ENCODE data around the gene EPB41L3.

- TF ChIP-seq, protein P1, sequence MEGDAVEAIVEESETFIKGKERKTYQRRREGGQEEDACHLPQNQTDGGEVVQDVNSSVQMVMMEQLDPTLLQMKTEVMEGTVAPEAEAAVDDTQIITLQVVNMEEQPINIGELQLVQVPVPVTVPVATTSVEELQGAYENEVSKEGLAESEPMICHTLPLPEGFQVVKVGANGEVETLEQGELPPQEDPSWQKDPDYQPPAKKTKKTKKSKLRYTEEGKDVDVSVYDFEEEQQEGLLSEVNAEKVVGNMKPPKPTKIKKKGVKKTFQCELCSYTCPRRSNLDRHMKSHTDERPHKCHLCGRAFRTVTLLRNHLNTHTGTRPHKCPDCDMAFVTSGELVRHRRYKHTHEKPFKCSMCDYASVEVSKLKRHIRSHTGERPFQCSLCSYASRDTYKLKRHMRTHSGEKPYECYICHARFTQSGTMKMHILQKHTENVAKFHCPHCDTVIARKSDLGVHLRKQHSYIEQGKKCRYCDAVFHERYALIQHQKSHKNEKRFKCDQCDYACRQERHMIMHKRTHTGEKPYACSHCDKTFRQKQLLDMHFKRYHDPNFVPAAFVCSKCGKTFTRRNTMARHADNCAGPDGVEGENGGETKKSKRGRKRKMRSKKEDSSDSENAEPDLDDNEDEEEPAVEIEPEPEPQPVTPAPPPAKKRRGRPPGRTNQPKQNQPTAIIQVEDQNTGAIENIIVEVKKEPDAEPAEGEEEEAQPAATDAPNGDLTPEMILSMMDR (IDR thresholded peaks at IDR 0.05 in 8 of 11, conservative IDR thresholded peaks at IDR 0.05 in 3 of 11): no peak
- TF ChIP-seq POLR2AphosphoS5 (IDR thresholded peaks at IDR 0.05): no peak
Measured at GRCh38 chr18:5369513-5369912, 174.3 kb downstream of the EPB41L3 start.

Measured in spleen (tissue), 7 donors.